Activated T-cell treated with anti-CD3 and anti-CD28 coated beads for 1 hour (primary cell): ENCODE results near the gene KIAA1586.
"Not testable (repeated sequence)": the region's sequence is repeated elsewhere in the genome, so short reads cannot be mapped to it uniquely, and the experiment has no call there.

Experiments
- DNase-seq: peaks from one replicate; pipeline ENCODE4 v3.0.0-alpha.2; 2020; ENCODE audit warnings: low read depth

Gene KIAA1586, protein sequence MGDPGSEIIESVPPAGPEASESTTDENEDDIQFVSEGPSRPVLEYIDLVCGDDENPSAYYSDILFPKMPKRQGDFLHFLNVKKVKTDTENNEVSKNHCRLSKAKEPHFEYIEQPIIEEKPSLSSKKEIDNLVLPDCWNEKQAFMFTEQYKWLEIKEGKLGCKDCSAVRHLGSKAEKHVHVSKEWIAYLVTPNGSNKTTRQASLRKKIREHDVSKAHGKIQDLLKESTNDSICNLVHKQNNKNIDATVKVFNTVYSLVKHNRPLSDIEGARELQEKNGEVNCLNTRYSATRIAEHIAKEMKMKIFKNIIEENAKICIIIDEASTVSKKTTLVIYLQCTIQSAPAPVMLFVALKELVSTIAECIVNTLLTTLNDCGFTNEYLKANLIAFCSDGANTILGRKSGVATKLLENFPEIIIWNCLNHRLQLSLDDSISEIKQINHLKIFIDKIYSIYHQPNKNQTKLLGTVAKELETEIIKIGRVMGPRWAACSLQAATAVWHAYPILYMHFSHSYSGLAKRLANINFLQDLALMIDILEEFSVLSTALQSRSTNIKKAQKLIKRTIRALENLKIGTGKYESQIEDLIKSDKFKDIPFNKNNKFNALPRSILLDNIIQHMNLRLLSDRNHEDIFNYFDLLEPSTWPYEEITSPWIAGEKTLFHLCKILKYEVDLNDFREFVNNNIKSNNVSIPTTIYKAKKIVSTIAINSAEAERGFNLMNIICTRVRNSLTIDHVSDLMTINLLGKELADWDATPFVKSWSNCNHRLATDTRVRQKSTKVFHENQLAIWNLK

GRCh38 chr6:57046332-57047256 is at the start of gene KIAA1586:
KIAA1586 (plus strand) TSS chr6:57046693; CDS start chr6:57046756, 63 bp downstream.
- peak; percentile 60 for DNase-seq

GRCh38 chr6:56999049-56999448 is 47.4 kb upstream of the KIAA1586 start:
- no peak for DNase-seq

GRCh38 chr6:56999748-57000147 is 46.7 kb upstream of the KIAA1586 start:
- DNase-seq = not testable (repeated sequence)

DNA sequence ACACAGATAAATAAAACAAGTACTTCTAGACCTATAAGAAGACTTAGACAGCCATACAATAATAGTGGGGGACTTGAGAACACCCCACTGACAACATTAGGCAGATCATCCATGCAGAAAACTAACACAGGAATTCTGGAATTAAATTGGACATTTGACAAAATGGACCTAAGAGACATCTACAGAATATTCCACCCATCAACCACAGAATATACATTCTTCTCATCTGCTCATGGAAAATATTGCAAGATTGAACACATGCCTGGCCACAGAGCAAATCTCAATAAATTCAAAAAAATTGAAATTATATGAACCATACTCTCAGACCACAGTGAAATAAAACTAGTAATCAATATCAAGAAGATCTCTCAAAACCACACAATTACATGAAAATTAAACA is 44.3 kb upstream of the KIAA1586 start:
- no peak for DNase-seq

- no peak for DNase-seq
Measured at GRCh38 chr6:57004292-57004691, 42.2 kb upstream of the KIAA1586 start.

- DNase-seq = no peak
Measured at GRCh38 chr6:57006101-57006500, 40.4 kb upstream of the KIAA1586 start.

- not testable (repeated sequence) for DNase-seq
Measured at GRCh38 chr6:57008069-57008468, 38.4 kb upstream of the KIAA1586 start.

GRCh38 chr6:57013521-57013926 is 33.0 kb upstream of the KIAA1586 start:
- DNase-seq = no peak

GRCh38 chr6:57017069-57017468 is 29.4 kb upstream of the KIAA1586 start:
- DNase-seq = no peak

GRCh38 chr6:57017841-57018240 is 28.7 kb upstream of the KIAA1586 start:
- DNase-seq = no peak

GRCh38 chr6:57019434-57019833 is 27.1 kb upstream of the KIAA1586 start:
- no peak for DNase-seq

DNA sequence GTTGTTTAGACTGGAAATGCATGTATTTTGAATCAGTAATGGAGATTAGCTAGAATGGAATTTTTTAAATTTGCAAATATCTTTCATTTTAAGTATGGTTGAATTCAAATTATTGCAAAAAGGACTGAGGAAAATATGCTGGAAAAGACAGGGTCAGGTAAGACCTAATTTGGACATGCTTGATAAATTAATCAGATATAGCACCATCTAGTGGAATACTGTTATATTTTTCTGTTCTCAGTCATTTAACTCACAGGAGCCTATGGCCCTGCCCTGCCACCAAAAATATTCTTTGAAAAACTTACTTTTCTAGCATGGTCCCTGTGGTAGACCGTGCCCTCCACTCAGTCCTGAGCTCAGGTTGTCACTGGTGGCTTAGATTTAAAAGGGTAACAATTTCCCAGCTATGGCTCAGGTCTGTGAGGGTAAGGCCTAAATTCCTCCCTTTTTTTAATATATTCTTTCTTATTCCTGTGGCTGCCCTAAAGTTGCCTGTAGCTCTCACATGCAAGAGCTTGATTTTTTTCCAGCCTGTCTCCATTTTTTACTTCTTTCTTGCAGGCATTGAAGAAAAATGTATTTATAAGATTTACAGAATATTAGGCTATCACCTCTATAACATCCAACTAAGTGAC is 25.3 kb upstream of the KIAA1586 start:
- no peak for DNase-seq

DNA sequence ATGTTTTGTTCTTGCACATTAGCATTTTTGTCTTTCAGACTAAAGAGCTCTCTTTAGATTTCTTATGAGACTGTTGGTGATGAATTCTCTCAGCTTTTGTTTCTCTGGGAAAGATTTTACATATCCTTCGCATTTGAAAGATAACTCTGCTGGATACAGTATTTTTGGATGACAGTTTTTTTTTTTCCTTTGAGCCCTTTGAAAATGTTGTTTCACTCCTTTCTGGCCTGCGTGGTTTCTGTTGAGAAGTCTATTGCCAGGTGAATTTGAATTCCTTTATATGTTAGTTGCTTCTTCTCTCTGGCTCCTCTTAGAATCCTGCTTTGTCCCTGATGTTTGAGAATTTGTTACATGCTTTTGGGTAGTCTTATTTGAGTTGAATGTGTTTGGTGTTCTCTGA is 22.2 kb upstream of the KIAA1586 start:
- no peak for DNase-seq

GRCh38 chr6:57024775-57025174 is 21.7 kb upstream of the KIAA1586 start:
- no peak for DNase-seq

- DNase-seq = no peak
Measured at GRCh38 chr6:57026001-57026400, 20.5 kb upstream of the KIAA1586 start.

DNA sequence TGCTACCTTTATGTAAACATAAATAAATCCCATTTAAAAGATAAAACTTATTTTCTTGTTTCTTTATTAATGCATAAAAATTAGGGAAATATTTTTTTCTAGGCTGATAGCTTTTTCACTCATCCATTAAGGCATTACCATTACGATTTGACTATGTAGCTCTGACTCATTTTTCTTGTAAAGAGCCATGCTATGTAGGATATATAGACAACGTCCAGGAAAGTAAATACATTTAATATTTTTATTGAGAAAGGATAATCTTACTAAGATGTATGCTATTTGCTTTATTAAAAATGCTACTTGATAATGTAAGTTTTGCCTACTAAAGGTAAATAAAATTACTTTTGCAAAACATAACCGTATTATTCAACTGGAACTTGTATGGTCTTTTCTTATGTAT is 19.2 kb upstream of the KIAA1586 start:
- no peak for DNase-seq

- DNase-seq = no peak
Measured at GRCh38 chr6:57029213-57029612, 17.3 kb upstream of the KIAA1586 start.

DNA sequence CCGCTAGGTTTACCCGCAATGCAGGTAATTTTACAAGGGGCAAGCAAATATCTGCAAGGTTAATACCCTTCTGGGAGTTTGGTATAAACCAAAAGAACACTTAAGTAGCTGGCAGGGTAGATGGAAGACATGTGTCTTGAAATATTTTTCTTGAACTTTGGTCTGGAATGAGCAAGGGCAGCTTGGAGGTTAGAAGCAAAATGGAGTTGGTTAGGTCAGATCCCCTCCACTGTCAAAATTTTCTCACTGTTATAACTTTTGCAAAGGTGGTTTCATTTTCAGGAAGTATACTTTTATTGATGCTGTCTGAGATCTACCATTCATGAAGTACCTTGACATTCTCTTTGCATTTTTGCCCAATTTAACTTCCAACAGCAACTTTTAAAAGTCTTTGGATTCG is 13.3 kb upstream of the KIAA1586 start:
- no peak for DNase-seq

GRCh38 chr6:57035549-57035948 is 10.9 kb upstream of the KIAA1586 start:
- DNase-seq = no peak

- DNase-seq = no peak
Measured at GRCh38 chr6:57038906-57039305, 7.6 kb upstream of the KIAA1586 start.

GRCh38 chr6:57040011-57040410 is 6.5 kb upstream of the KIAA1586 start:
- DNase-seq = no peak

DNA sequence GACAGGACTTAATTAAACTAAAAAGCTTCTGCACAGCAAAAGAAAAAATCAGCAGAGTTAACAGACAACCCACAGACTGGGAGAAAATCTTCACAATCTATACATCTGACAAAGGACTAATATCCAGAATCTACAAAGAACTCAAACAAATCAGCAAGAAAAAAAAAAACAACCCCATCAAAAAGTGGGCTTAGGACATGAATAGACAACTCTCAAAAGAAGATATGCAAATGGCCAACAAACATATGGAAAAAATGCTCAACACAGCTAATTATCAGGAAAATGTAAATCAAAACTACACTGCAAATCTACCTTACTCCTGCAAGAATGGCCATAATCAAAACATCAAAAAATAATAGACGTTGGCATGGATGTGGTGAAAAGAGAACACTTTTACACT is 2.4 kb upstream of the KIAA1586 start:
- not testable (repeated sequence) for DNase-seq
